Erythroblast (primary cell): Measurements from ENCODE around the gene KIF26B.

Experiments used
- DNase-seq, 2 experiments: peaks; one replicate each; lab custom pipeline; 2025; lab: John Stamatoyannopoulos, UW
- GATA1 ChIP-seq: IDR thresholded peaks from 2 replicates; pipeline ENCODE4 v1.6.1; 2011; ENCODE audit warnings: low read depth, mild to moderate bottlenecking, control low read depth, low read length, moderate library complexity
- POLR2A ChIP-seq: IDR thresholded peaks from 2 replicates; pipeline ENCODE4 v1.6.1; 2011; ENCODE audit warnings: mild to moderate bottlenecking, low read length

The KIF26B gene

DNA sequence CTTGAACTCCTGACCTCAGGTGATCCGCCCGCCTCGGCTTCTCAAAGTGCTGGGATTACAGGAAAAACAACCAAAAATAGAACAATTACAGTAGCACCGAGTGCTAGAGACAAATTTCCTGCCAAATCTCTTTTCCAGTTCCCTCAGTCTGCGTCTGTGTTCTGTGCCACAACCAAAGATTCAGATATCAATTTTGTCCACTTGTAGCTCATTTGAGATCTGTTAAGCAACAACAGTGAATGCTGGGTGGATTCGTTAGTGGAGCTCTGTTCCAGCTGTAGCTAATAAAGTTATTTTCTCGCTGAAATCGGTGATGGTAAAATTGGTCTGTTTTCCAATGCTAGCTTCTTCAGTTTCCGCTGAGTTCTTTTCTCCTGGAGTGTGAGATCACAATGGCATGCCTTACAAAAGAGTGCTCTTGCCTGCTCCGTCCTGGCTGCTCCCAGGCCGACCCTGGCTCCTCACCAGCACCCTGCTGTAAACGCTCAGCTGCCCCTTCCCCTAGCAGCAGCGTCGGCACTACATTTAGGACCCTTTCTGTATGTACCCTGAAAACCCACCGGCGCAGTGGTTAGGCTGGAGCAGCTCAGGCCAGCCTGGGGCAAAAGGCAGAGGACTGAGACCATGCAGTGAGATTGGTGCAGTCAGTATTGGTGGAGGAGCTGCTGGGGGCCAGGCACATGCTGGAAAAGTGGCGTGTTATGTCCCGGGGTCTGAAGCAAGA is 395.4 kb downstream of the KIF26B start:
- TF ChIP-seq POLR2A (no peak), GATA1 (no peak)
- no peak for DNase-seq

DNA sequence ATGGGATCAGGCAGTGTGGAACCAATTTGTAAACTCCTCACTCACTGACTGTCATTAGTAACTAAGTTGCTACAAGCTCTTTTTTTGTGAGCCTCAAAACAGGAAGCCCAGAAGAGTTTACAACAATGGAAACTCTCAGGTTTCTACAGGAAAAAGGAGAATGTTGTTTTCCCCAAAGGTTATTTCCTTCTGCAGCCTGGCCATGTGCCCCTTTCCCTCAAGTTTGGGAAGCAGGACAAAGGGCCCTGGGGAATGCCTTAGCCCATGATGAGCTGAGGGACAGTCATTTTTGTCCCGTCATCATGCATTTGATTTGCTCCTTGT is 395.9 kb downstream of the KIF26B start:
- TF ChIP-seq POLR2A (no peak), GATA1 (no peak)

GRCh38 chr1:245551536-245551935 is 396.8 kb downstream of the KIF26B start:
- DNase-seq = no peak
- TF ChIP-seq GATA1 (no peak), POLR2A (no peak)

More for the DNA sequence above, 395.9 kb downstream of the KIF26B start:
- DNase-seq = no peak

GRCh38 chr1:245552331-245552730 is 397.5 kb downstream of the KIF26B start:
- no peak for DNase-seq
- no peak for TF ChIP-seq POLR2A
- no peak for TF ChIP-seq GATA1

DNA sequence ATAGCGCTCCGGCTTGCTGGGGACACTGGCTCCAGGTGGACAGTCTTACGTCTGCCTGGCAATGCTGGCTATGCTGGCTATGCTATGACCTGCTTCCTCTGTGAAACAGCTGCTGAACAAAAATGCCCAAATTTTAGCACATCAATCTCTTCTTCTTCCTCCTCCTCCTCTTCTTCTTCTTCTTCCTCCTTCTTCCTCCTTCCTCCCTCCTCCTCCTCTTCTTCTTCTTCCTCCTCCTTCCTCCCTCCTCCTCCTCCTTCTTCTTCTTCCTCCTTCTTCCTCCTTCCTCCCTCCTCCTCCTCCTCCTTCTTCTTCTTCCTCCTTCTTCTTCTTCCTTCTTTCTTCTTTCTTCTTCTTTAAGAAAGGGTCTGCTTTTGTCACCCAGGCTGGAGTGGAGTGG is 401.3 kb downstream of the KIF26B start:
- no peak for TF ChIP-seq POLR2A
- DNase-seq = no peak

- DNase-seq = no peak
- TF ChIP-seq GATA1 = no peak
- no peak for TF ChIP-seq POLR2A
Observed at GRCh38 chr1:245558069-245558468, 403.3 kb downstream of the KIF26B start.

GRCh38 chr1:245560316-245560859 is 405.6 kb downstream of the KIF26B start:
- TF ChIP-seq POLR2A (no peak), GATA1 (no peak)

DNA sequence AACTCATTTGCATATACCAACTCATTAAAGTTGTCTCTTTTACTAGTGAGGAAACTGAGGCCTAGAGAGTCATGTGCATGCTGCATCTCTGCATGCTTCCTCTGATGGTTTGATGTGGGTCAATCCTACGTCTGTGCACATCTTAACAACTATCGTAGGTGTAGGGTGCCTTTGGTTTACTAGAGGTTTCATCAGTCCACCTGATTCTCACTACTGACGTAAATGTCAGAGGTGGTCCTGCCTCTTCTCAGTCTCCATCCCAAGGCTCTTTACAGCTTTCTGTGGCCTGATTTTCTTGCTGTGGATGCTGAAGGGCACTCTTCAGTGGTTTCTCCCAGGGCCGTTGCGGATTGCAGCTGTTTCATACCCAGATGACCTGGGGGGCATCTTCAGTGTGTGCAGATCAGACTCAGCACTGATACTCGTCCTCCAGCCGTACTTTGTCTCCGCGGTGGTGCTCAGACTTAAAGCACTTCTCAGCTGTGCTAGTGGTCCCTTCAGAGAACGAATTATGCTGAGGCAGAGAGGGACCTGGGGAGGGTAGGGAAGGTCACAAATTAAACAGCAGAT is 407.0 kb downstream of the KIF26B start:
- no peak for TF ChIP-seq POLR2A
- TF ChIP-seq GATA1 = no peak
- no peak for DNase-seq

More at GRCh38 chr1:245560316-245560859, 405.6 kb downstream of the KIF26B start:
- DNase-seq = no peak

- no peak for TF ChIP-seq POLR2A
- no peak for TF ChIP-seq GATA1
Observed at GRCh38 chr1:245566134-245566533, 411.3 kb downstream of the KIF26B start.

GRCh38 chr1:245566952-245567351 is 412.2 kb downstream of the KIF26B start:
- TF ChIP-seq POLR2A (no peak), GATA1 (no peak)
- no peak for DNase-seq

More at GRCh38 chr1:245566134-245566533, 411.3 kb downstream of the KIF26B start:
- DNase-seq = no peak

DNA sequence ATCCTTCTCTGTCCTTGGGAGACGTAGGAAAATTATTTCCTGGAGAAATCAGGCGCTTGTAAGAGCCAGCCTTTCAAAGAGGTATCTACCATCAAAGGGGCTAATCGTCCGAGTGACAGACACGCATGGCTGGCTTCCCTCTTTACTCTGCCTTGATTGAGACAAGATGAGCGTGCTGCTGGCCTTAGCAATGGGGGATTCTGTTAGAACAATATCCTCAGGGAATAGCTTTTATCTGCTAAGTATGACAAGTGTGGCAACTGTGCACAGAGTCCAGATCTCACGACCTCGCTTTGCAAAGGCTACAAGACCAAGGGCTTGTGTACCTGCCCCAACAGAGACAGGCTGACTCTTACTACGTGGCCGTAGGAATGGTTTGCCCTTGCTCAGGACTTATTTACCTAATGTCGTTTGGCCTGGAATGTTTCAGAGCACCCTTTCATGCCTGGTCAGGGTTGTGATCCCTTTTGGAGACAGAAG is 417.1 kb downstream of the KIF26B start:
- TF ChIP-seq GATA1 (no peak), POLR2A (no peak)
- no peak for DNase-seq

- no peak for DNase-seq
- TF ChIP-seq POLR2A (no peak), GATA1 (no peak)
Observed at GRCh38 chr1:245572709-245573108, 417.9 kb downstream of the KIF26B start.

DNA sequence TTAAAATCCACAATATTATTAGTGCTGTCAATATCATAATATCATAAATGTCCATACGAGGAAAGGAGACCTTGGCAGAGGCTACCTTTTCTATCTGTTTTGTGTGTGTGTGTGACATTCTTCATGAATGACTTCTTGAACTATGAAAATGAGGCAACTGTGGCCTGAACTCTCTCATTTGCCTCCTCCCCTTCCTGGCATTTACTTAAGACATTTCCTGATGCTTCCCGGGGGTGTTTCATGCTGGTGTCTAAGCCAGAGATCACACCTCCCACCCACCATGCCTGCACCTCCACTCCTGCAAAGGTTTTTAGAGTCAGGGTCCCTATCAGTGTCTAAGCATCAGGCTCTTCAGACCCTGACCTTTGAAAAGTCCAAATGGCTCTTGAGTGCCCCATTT is 420.9 kb downstream of the KIF26B start:
- DNase-seq = no peak
- TF ChIP-seq GATA1 = no peak
- no peak for TF ChIP-seq POLR2A

- DNase-seq = no peak
- no peak for TF ChIP-seq GATA1
- TF ChIP-seq POLR2A = no peak
Observed at GRCh38 chr1:245576323-245576722, 421.5 kb downstream of the KIF26B start.
